K562 treated with DMSO at 1 percent for 24 hours (cell line): ENCODE measurements around the gene TMEM50B. TPM values are rescaled to one million over a fixed set of nuclear protein-coding genes. Genes with fewer than 3 reads are reported as not detected.

ENCODE experiments used
- total RNA-seq: library from RNA; unstranded; fragments of 300-600 nt; gene quantifications from 2 replicates; pipeline ENCODE4 v1.2.3, GENCODE V29; 2022; ENCODE audit warnings: low read depth; ENCODE audit not compliant: insufficient read depth

TMEM50B gene
- total RNA-seq: 20.6 and 23.6 TPM in 2 replicates

GRCh38 chr21:33479679-33480480 is at the start of gene TMEM50B:
TSS of gene TMEM50B (minus strand) at chr21:33479974. CDS start at chr21:33468885, 11,089 bp downstream.

GRCh38 chr21:33491373-33492102 is 11.8 kb upstream of the TMEM50B start, which contains the start of gene DNAJC28:
TSS of gene DNAJC28 (minus strand) at chr21:33491716. CDS start at chr21:33489393, 2,323 bp downstream.

GRCh38 chr21:33403128-33403785 is 76.5 kb downstream of the TMEM50B start, which contains the start of gene IFNGR2:
TSS of gene IFNGR2 (plus strand) at chr21:33403413. CDS start at chr21:33403544, 131 bp downstream.

Other genes starting within 250 kb of the TMEM50B start
- gene IL10RB, start 213.6 kb downstream of the TMEM50B start, total RNA-seq: 32.0 and 33.0 TPM in 2 replicates
- gene IFNAR1, start 155.0 kb downstream of the TMEM50B start, total RNA-seq: 33.8 and 74.1 TPM in 2 replicates
- gene IFNGR2, start 76.6 kb downstream of the TMEM50B start, total RNA-seq: 38.1 and 41.0 TPM in 2 replicates
- gene DNAJC28, start 11.7 kb upstream of the TMEM50B start, total RNA-seq: 1.1 and 1.3 TPM in 2 replicates
- gene GART, start 62.1 kb upstream of the TMEM50B start, total RNA-seq: 66.1 and 68.3 TPM in 2 replicates
- gene SON, start 63.1 kb upstream of the TMEM50B start, total RNA-seq: 133 and 139 TPM in 2 replicates
- gene DONSON, start 108.7 kb upstream of the TMEM50B start, total RNA-seq: 41.1 and 44.2 TPM in 2 replicates
- 22.1 and 25.7 TPM in 2 replicates for gene CRYZL1, start 161.8 kb upstream of the TMEM50B start, total RNA-seq
- 6.0 and 8.6 TPM in 2 replicates for gene ITSN1, start 162.5 kb upstream of the TMEM50B start, total RNA-seq